Spinal cord (tissue), 10 donors: Measurements from ENCODE around the gene GIMAP6. TPM values are rescaled to one million over a fixed set of nuclear protein-coding genes. Genes with fewer than 3 reads are reported as not detected.
"Not testable (repeated sequence)": the region's sequence is repeated elsewhere in the genome, so short reads cannot be mapped to it uniquely, and the experiment has no call there.

Experiments used
- DNase-seq, 6 donors: peaks; one replicate each; pipeline versions ENCODE4 v3.0.0 to v3.0.0-alpha.2; 2013 to 2015; ENCODE audit warnings: low spot score in 6 of 6, low read depth in 4 of 6
- H3K27ac ChIP-seq: one replicate; pipeline ENCODE4 v1.5.1; 2013; ENCODE audit warnings: low read depth, low read length, control low read depth
- H3K27me3 ChIP-seq: one replicate; pipeline ENCODE4 v1.6.1; 2013; ENCODE audit warnings: low read length; ENCODE audit not compliant: control insufficient read depth, insufficient read depth
- H3K36me3 ChIP-seq: one replicate; pipeline ENCODE4 v1.6.1; 2013; ENCODE audit warnings: low read length; ENCODE audit not compliant: control insufficient read depth, insufficient read depth
- H3K4me1 ChIP-seq: one replicate; pipeline ENCODE4 v1.6.1; 2013; ENCODE audit warnings: low read length; ENCODE audit not compliant: control insufficient read depth, insufficient read depth
- H3K4me3 ChIP-seq: one replicate; pipeline ENCODE4 v1.5.1; 2013; ENCODE audit warnings: low read depth, low read length, control low read depth
- H3K9me3 ChIP-seq: one replicate; pipeline ENCODE4 v1.6.1; 2013; ENCODE audit warnings: low read length; ENCODE audit not compliant: control insufficient read depth, insufficient read depth
- WGBS: methylation state at CpG from one replicate; pipeline ENCODE4 v1.1.5; 2013; ENCODE audit warnings: missing lambda C conversion rate; ENCODE audit not compliant: insufficient coverage; 5-methylcytosine and 5-hydroxymethylcytosine counted together
- long read RNA-seq, 4 donors: transcript quantifications; one replicate each; lab custom pipeline, GENCODE V29; 2026
- polyA plus RNA-seq, 2 donors: library from polyadenylated mRNA; unstranded; fragments of 120-200 nt; gene quantifications; one replicate each; pipeline ENCODE4 v1.2.1, GENCODE V29; 2013; ENCODE audit not compliant: insufficient read length in 2 of 2
- total RNA-seq, 2 donors: library from RNA; depleted of rRNA in 1 of 2; stranded (reverse); fragments of 120-200 nt in 1 of 2; fragments of >200 nt in 1 of 2; gene quantifications; one replicate each; pipeline versions ENCODE4 v1.2.3 to v1.2.4, GENCODE V29; 2013 to 2014
- donor health status: healthy.

GIMAP6 gene
- total RNA-seq (10 to 100 TPM in 1 of 2 donors, 1 to 10 TPM in 1; 9.1 to 24.8 TPM), polyA plus RNA-seq (10 to 100 TPM in 1 of 2 donors, 1 to 10 TPM in 1; 9.3 to 12.0 TPM)
- long read RNA-seq, donor 1, partial matches to known transcripts: 0 of 2 reads
- long read RNA-seq, donor 1, other reads (novel, unspliced or antisense): 0 of 2 reads
- long read RNA-seq, donor 2, partial matches to known transcripts: 0 of 5 reads
- long read RNA-seq, donor 2, other reads (novel, unspliced or antisense): 0 of 5 reads
- long read RNA-seq, donor 3, transcript GIMAP6-201 (3 exons, 3,440 nt): major isoform, 5 of 8 reads
- long read RNA-seq, donor 3, partial matches to known transcripts: 0 of 8 reads
- long read RNA-seq, donor 3, other reads (novel, unspliced or antisense): 0 of 8 reads
- long read RNA-seq, donor 4, transcript GIMAP6-201 (3 exons, 3,440 nt): major isoform, 10 of 15 reads
- long read RNA-seq, donor 4, transcript GIMAP6-202 (3 exons, 876 nt): minor isoform, 5 of 15 reads
- long read RNA-seq, donor 4, partial matches to known transcripts: 0 of 15 reads
- long read RNA-seq, donor 4, other reads (novel, unspliced or antisense): 0 of 15 reads

- WGBS: 78% methylated on average over 9 of the region's 9 CpGs
- H3K4me1 ChIP-seq: no peaks in the 10 kb centered on the region
- H3K27ac ChIP-seq: no peak within 1 kb of the TSS
- no peaks in the 10 kb centered on the region for H3K36me3 ChIP-seq
- no peaks in the 10 kb centered on the region for H3K27me3 ChIP-seq
- H3K9me3 ChIP-seq: no peaks in the 10 kb centered on the region
- DNase-seq: no peak
- peak within 1 kb of the TSS; percentile 17 for H3K4me3 ChIP-seq
Observed at GRCh38 chr7:150631866-150632864, at the start of gene GIMAP6. Gene GIMAP6 (minus strand): TSS chr7:150632385. CDS start chr7:150630142, 2,243 bp downstream.

- H3K27me3 ChIP-seq, H3K27ac ChIP-seq, H3K9me3 ChIP-seq, H3K36me3 ChIP-seq, DNase-seq, H3K4me1 ChIP-seq, H3K4me3 ChIP-seq: not testable (repeated sequence)
- no CpG with 5 or more reads among the region's 2 CpGs for WGBS
Observed at GRCh38 chr7:150680364-150680763, 48.2 kb upstream of the GIMAP6 start.

DNA sequence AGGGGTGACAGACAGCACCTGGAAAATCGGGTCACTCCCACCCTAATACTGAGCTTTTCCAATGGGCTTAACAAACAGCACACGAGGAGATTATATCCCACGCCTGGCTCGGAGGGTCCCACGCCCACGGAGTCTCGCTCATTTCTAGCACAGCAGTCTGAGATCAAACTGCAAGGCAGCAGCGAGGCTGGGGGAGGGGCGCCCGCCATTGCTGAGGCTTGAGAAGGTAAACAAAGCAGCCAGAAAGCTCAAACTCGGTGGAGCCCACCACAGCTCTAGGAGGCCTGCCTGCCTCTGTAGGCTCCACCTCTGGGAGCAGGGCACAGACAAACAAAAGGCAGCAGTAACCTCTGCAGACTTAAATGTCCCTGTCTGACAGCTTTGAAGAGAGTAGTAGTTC, 46.4 kb upstream of the GIMAP6 start:
- not testable (repeated sequence) for H3K9me3 ChIP-seq, H3K27ac ChIP-seq, DNase-seq, H3K4me3 ChIP-seq, H3K36me3 ChIP-seq, H3K27me3 ChIP-seq, H3K4me1 ChIP-seq
- WGBS: 91% methylated on average over 6 of the region's 11 CpGs

DNA sequence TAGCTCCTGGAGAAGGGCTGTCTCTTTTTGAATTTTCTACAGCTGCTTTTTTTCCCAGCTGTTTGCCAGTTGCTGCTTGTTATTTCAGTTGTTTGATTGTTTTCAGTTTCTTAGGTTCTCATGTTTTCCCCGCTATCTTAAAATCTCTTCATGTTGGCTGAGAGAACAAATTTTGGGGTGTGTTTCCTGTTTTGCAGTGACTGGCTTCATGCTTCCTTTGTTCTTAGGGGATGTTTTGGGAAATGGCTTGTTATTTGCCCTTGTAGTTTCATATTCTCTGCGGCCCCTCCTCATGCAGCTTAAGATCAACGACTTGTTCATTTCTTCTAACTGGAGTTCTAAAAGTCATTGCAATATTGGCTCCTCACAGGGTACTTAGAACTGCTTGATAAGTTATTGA, 44.7 kb upstream of the GIMAP6 start:
- not testable (repeated sequence) for H3K4me3 ChIP-seq, H3K27ac ChIP-seq, H3K36me3 ChIP-seq, DNase-seq, H3K4me1 ChIP-seq, H3K9me3 ChIP-seq, H3K27me3 ChIP-seq
- WGBS: no CpG with 5 or more reads among the region's 3 CpGs

- H3K27me3 ChIP-seq, H3K4me1 ChIP-seq, DNase-seq, H3K9me3 ChIP-seq, H3K4me3 ChIP-seq, H3K36me3 ChIP-seq, H3K27ac ChIP-seq: not testable (repeated sequence)
Observed at GRCh38 chr7:150676276-150676675, 44.1 kb upstream of the GIMAP6 start.

GRCh38 chr7:150675714-150676113, 43.5 kb upstream of the GIMAP6 start:
- Histone ChIP-seq H3K27me3 (no peaks in the 10 kb centered on the region), H3K36me3 (no peaks in the 10 kb centered on the region), H3K27ac (peak overlapping the region; percentile 33), H3K4me3 (no peak overlapping the region), H3K4me1 (no peaks in the 10 kb centered on the region), H3K9me3 (no peaks in the 10 kb centered on the region)
- no CpG with 5 or more reads among the region's 2 CpGs for WGBS
- DNase-seq: no peak

- H3K36me3 ChIP-seq, H3K4me1 ChIP-seq, DNase-seq, H3K27ac ChIP-seq, H3K27me3 ChIP-seq, H3K4me3 ChIP-seq, H3K9me3 ChIP-seq: not testable (repeated sequence)
- 100% methylated on average over 2 of the region's 7 CpGs for WGBS
Observed at GRCh38 chr7:150671798-150672585, 39.8 kb upstream of the GIMAP6 start.

- no peaks in the 10 kb centered on the region for H3K36me3 ChIP-seq
- H3K4me1 ChIP-seq: no peaks in the 10 kb centered on the region
- no peaks in the 10 kb centered on the region for H3K27me3 ChIP-seq
- no peak overlapping the region for H3K27ac ChIP-seq
- no peak overlapping the region for H3K4me3 ChIP-seq
- no peaks in the 10 kb centered on the region for H3K9me3 ChIP-seq
- no peak for DNase-seq
Observed at GRCh38 chr7:150668977-150669376, 36.8 kb upstream of the GIMAP6 start.

- no peaks in the 10 kb centered on the region for H3K4me1 ChIP-seq
- no peaks in the 10 kb centered on the region for H3K9me3 ChIP-seq
- no peaks in the 10 kb centered on the region for H3K36me3 ChIP-seq
- no CpG with 5 or more reads among the region's 1 CpG for WGBS
- H3K27ac ChIP-seq: no peak overlapping the region
- H3K4me3 ChIP-seq: no peak overlapping the region
- DNase-seq: no peak
- no peaks in the 10 kb centered on the region for H3K27me3 ChIP-seq
Observed at GRCh38 chr7:150668472-150668911, 36.3 kb upstream of the GIMAP6 start.
